ENCODE results near the gene ANKRD10.
"Not testable (repeated sequence)": the region's sequence is repeated elsewhere in the genome, so short reads cannot be mapped to it uniquely, and the experiment has no call there.

The ANKRD10 gene

DNA sequence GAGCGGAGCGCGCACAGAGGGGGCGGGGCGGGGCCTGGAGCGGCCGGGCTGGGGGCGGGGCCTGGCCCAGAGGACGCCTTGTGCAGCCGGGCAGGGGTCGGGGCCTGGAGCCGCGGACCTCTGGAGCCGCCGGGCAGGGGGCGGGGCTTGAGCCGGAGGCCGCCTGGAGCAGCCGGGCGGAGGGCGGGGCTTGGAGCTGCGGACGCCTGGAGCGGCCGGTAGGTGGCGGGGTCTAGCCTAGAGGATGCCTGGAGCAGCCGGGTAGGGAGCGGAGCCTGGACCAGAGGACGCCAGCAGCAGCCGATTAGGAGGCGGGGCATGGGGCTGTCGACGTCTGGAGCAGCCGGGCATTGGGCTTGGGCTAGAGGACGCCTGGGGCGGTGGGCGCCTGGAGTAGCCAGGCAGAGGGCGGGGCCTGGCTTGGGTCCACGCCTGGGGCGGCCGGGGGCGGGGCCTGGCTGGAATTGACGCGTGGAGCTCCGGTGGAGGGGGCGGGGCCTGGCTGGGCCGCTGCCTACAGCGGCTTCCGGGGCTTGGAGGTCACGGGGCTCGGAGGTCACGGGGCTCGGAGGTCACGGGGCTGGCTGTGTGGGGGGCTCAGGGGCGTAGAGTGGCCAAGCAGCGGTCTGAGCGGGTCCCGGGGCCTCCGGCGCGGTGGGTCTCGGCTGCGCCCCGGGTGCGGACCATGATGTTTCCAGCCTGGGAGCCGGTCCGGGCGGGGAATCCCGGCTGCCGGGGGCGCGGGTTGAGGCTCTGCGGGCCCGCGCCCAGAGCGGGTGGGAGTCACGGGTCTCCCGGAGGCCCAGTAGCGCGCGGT lies at the start of gene ANKRD10:
Gene ANKRD10, minus strand, starts transcription at position 13 of the 817 bp plus-strand sequence. CDS start 135 bp downstream, outside the sequence.
- DNase-seq = peak; percentile 94 to 95

DNA sequence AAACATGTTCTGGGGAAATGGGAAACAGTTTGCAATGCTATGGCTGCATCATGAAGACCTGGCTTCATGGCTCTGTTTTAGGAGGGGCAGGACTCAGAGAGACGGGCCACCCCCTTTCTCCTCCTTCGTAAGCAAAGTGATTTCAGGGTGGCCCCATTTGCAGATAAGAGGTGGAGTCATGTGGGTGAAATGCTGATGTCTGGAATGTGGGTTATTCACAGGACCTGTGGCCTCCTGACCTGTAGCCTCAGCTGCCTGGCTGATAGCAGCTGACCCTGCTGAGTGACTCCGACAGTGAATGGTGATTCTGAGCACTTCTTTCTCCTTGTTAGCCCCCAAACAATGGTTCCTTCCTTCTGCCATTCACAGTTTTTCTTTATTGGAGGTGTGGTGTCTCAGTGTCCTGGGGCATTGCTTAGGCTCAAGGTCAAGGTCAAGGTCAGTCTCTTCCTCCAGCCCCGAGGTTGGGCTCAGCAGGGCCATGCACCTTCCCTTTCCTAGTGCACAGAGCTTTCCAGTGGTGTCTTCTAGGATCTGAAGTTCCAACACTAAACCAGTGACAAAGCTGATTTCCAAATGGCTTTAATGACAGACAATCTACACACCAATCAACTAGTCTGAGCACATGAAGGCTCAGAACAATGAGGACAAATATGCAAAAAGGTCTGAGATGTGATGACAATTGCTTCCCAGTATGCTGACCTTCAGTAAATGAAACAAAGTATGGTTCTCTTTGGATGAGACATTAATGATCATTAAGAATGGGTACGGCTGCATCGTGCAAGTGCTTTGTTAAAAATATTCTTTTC lies 49.6 kb upstream of the ANKRD10 start:
- no peak for DNase-seq

DNA sequence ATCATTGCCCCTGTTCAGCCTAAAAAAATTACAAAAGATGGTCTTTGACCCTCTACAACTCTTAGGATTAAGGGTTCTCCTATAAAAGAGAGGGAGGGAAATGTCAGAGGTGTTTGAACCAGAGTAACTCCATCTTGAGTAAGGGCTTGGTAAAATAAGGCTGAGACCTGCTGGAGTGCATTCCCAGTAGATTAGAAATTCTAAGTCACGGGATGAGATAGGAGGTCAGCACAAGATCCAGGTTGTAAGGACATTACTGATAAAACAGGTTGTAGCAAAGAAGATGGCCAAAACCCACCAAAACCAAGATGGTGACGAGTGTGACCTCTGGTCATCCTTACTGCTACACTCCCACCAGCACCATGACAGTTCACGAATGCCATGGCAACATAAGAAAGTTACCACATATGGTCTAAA lies 48.7 kb upstream of the ANKRD10 start:
- no peak for DNase-seq

DNA sequence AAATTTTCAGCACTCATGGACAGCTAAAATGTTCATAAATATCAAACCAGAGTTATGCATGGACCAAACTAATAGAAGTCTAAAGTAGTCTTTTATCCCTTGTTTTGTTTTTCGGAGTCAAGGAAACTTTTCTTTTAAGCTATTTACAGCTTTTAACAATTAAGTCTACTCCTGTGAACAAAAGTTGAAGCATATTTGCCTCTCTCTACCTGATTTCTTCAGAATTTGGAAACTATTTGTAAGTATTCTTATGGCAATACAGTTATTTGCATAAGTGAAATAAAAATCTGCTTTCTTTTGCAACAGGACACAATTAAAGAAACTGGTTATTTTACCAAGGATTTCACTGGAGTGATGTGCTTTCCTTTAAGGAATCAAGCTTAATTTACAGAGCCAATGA lies 47.1 kb upstream of the ANKRD10 start:
- DNase-seq = no peak

- DNase-seq = no peak
Observed at GRCh38 chr13:110960204-110960603, 45.3 kb upstream of the ANKRD10 start.

DNA sequence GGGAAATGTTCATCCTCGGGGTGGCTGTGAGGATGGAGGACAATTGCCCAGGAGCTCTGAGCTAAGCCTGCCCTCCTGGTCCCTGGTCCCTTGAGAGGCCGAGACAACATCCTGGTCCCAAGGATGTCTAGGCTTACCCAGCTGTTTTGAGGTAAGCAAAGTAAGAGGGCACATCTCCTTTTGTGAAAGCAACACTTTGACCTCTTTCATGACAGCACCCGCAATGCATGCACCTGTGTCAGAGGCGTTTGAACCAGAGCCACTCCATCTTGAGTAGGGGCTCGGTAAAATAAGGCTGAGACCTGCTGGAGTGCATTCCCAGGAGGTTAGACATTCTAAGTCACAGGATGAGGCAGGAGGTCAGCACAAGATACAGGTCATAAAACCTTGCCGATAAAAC lies 43.1 kb upstream of the ANKRD10 start:
- DNase-seq = no peak

DNA sequence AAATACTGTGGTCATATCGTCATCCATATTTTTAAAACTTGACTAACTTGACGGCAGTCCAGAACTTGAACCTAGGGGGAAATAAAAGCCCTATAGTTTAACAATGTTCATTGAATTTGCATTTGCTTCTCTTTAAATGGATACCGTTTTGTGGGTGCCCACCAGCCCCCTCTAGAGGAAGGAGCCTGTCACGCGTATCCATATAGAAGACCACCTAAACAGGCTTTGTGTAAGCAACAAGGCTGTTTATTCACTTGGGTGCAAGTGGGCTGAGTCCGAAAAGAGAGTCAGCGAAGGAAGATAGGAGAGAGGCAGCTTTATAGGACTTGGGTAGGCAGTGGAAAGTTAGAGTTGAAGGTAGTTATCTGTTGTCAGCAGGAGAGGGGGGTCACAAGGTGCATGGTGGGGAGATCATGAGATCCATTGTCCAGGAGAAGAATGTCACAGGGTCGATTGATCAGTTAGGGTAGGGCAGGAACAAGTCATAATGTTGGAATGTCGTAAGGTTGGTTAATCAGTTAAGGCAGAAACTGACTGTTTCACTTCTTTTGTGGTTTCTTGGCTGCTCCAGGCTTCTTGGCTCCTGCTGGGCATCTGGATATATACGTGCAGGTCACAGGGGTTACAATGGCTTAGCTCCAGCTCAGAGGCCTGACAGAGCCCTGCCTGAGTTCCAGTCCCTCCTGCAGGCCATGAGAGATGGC lies 42.5 kb upstream of the ANKRD10 start:
- no peak for DNase-seq

- not testable (repeated sequence) for DNase-seq
Observed at GRCh38 chr13:110956216-110956615, 41.3 kb upstream of the ANKRD10 start.

- not testable (repeated sequence) for DNase-seq
Observed at GRCh38 chr13:110955608-110956007, 40.7 kb upstream of the ANKRD10 start.

- DNase-seq = peak in 1 of 2 donors; percentile 45
Observed at GRCh38 chr13:110955072-110955503, 40.2 kb upstream of the ANKRD10 start.

- DNase-seq = not testable (repeated sequence)
Observed at GRCh38 chr13:110954533-110954920, 39.7 kb upstream of the ANKRD10 start.

DNA sequence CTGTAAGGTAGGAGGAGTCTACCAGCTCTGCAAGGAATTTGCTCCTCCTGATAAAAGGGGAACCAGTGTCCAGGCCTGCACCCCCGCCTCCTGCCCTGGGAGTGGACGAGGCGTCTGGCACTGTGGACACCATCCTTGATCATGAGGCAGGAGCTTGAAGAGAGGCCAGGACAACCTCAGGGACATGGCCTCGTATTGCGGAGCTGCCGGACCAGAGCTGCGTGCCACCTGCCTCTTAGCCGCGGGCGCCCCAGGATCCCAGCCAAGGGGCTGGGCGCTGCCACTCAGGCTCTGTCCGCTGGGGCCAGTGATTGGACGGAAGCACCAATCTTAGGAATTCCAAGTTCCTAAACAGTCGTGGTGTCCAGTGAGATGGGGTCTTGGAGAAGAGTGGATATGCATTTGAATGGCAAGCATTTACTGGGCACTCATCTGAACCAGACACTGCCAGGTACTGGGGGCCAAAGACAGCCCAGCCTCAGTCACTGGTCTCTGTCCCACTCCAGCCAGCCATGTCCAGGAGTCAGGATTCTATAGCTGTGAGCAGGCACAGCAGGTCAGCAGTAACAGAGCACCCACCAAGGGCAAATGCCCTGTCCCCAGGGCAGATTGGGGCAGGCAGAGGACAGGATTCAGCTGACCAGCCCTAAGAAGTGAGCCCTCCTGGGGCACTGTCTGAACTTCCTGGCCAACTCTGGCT lies 39.1 kb upstream of the ANKRD10 start:
- DNase-seq = no peak

- DNase-seq = no peak
Observed at GRCh38 chr13:110953416-110953815, 38.5 kb upstream of the ANKRD10 start.

DNA sequence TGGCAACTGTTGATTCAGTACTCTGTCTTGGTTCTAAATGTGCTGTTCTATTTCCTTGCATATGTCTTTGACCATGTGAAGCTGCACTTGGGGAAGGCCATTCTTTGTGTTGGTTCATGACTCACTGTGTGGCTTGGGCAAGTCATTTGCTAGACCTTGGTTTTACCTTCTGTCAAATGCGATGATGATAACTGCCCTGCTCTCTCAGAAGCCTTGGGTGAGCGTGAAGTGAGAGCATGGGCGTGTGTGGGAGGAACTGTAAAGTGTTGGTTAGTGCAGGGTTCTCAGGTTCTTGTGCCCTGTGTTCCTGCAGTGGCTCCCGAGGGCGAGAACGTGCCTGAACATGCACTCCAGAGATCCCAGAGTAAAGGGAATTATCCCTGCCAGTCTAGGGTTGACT lies 37.3 kb upstream of the ANKRD10 start:
- DNase-seq = not testable (repeated sequence)

DNA sequence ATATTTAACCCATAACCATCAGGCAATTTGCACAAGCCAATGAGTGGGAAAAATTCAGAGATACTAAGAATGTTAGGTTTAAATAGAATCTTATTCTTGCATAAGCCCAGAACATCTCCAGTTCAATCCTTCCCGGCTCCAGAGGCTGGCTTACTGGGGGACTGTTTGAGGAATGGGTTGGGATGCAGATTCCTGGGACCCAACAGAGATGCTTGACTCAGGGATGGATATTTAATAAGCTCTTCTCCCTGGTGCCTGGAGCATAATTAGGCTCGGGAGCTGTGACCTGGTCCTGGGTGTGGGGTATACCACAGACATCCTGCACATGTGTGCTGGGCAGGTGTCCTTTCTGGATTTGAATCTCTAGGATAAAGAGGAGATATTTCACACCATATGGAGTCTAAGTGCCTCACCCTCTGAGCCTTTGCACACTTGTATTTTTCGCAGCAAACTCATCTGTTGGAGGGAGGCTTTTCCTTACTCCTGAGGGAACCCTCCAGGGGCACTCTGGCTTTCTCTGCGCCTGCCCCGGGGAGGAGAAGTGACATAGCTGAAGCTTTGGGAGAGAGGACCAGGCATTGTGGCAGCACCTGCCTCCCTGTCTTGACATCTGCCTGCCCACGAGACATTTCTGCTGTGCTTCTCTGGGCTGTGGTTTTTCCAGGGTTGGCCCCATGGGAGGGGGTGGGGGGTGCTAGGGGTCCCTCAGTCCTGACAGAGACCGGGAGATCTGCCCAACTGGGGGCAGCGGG lies 36.1 kb upstream of the ANKRD10 start:
- no peak for DNase-seq

- DNase-seq = no peak
Observed at GRCh38 chr13:110950356-110950755, 35.5 kb upstream of the ANKRD10 start.

DNA sequence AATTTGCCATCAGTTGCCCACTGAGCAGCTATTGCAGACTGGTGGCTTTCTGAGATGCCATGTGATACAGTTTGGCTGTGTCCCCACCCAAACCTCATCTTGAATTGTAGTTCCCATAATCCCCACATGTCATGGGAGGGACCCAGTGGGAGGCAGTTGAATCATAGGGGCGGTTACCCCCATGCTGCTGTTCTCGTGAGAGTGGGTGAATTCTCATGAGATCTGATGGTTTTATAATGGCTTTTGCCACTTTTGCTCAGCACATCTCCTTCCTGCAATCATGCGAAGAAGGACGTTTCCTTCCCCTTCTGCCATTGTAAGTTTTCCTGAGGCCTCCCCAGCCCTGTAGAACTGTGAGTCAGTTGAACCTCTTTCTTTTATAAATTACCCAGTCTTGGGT lies 34.8 kb upstream of the ANKRD10 start:
- DNase-seq = no peak

DNA sequence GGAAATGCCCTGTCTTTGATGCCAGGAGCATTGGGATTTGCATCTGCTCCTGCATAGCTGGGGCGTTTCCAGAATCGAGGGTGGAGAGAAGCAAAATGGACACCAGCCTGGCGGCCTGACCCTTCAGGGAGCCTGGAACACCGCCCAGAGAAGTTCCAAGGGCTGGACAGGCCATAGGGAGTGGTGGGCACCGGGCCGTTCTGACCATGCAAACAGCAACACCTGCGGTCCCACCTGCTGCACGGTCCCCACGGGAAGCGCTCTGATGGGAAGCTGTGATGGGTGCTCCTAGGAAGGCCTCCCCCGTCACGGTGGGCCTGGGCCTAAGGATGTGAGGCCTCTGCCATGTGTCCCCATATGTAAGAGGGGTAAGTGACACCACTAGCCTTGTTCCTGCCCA lies 34.2 kb upstream of the ANKRD10 start:
- no peak for DNase-seq

- not testable (repeated sequence) for DNase-seq
Observed at GRCh38 chr13:110947338-110947737, 32.5 kb upstream of the ANKRD10 start.

GRCh38 chr13:110945928-110946570 lies 31.2 kb upstream of the ANKRD10 start:
- DNase-seq = no peak
